GM19463 (cell line): ENCODE data around the gene SAMD14.

Source experiments
- ATAC-seq: cut with Tn5 transposase; IDR thresholded peaks from one replicate; pipeline ENCODE4 v1.9.1; 2021; ENCODE audit warnings: mild to moderate bottlenecking, moderate library complexity; ENCODE audit not compliant: unreplicated experiment

Gene SAMD14

GRCh38 chr17:50148226-50149090, 18.5 kb upstream of the SAMD14 start:
- ATAC-seq, result peak; percentile 43

GRCh38 chr17:50147841-50148225, 17.9 kb upstream of the SAMD14 start:
- no peak for ATAC-seq

GRCh38 chr17:50146927-50147665, 17.1 kb upstream of the SAMD14 start:
- no peak for ATAC-seq

- no peak for ATAC-seq
Measured at GRCh38 chr17:50146230-50146926, 16.4 kb upstream of the SAMD14 start.

GRCh38 chr17:50145532-50146229, 15.7 kb upstream of the SAMD14 start:
- no peak for ATAC-seq

- no peak for ATAC-seq
Measured at GRCh38 chr17:50144845-50145531, 15.0 kb upstream of the SAMD14 start.

GRCh38 chr17:50144355-50144754, 14.4 kb upstream of the SAMD14 start:
- ATAC-seq, result no peak

GRCh38 chr17:50143461-50144176, 13.7 kb upstream of the SAMD14 start:
- no peak for ATAC-seq

- ATAC-seq, result no peak
Measured at GRCh38 chr17:50141745-50142110, 11.8 kb upstream of the SAMD14 start.

GRCh38 chr17:50141026-50141744, 11.2 kb upstream of the SAMD14 start:
- ATAC-seq, result no peak

GRCh38 chr17:50139950-50140885, 10.3 kb upstream of the SAMD14 start:
- peak; percentile 57 for ATAC-seq

- ATAC-seq, result no peak
Measured at GRCh38 chr17:50139185-50139783, 9.3 kb upstream of the SAMD14 start.

- ATAC-seq, result no peak
Measured at GRCh38 chr17:50137042-50137441, 7.1 kb upstream of the SAMD14 start.

- no peak for ATAC-seq
Measured at GRCh38 chr17:50136096-50136687, 6.2 kb upstream of the SAMD14 start.

- ATAC-seq, result no peak
Measured at GRCh38 chr17:50135316-50136095, 5.5 kb upstream of the SAMD14 start.
